Measurements from ENCODE around the gene CREB3L1.

Gene CREB3L1

GRCh38 chr11:46339816-46340215, 62.4 kb downstream of the CREB3L1 start:
- DNase-seq, result no peak
- H3K4me1 ChIP-seq (ENCODE audit: control extremely low read depth in 1 of 4, control insufficient read depth in 4 of 4, insufficient read depth in 4 of 4, low read length in 3 of 4), result peaks cover 6 to 84% (median 74%) of the 10 kb centered on the region in 4 experiments
- 100% methylated on average over 2 of the region's 2 CpGs for WGBS (ENCODE audit: insufficient coverage)
- H3K27ac ChIP-seq (ENCODE audit: insufficient read depth in 1 of 2, low read depth in 1 of 2, low read length in 2 of 2, poor library complexity in 1 of 2, severe bottlenecking in 2 of 2), result no peak overlapping the region
- ChIA-PET POLR2A (interaction anchor here (1.0 to 1.2 kb wide), 2 partner anchors 8 to 14 kb away, joined by 3 read pairs; no protein-coding TSS in a partner anchor), CTCF (interaction anchor here (1.1 to 42.2 kb wide), 8 partner anchors 9 to 102 kb away, joined by 3 to 1037 read pairs (median 7); partner anchors contain the start of genes DGKZ and MDK)
- H3K27me3 ChIP-seq (replicated peaks in 2 of 5; ENCODE audit: control insufficient read depth in 4 of 5, insufficient read depth in 5 of 5, low read length in 4 of 5), result no peaks in the 10 kb centered on the region
- no peaks in the 10 kb centered on the region for H3K36me3 ChIP-seq (ENCODE audit: control insufficient read depth in 4 of 4, insufficient read depth in 4 of 4, low read length in 3 of 4)
- no peaks in the 10 kb centered on the region for H3K9me3 ChIP-seq (ENCODE audit: control extremely low read depth in 1 of 5, control insufficient read depth in 4 of 5, insufficient read depth in 2 of 5, low read depth in 1 of 5, low read length in 4 of 5)
- H3K4me3 ChIP-seq (ENCODE audit: control insufficient read depth in 1 of 7, extremely low read depth in 1 of 7, insufficient read depth in 4 of 7, low read depth in 2 of 7, low read length in 6 of 7), result no peak overlapping the region

GRCh38 chr11:46341454-46341853, 64.0 kb downstream of the CREB3L1 start:
- Histone ChIP-seq H3K36me3 (ENCODE audit: control insufficient read depth in 4 of 4, insufficient read depth in 4 of 4, low read length in 3 of 4) (no peaks in the 10 kb centered on the region), H3K4me3 (ENCODE audit: control insufficient read depth in 1 of 7, extremely low read depth in 1 of 7, insufficient read depth in 4 of 7, low read depth in 2 of 7, low read length in 6 of 7) (no peak overlapping the region), H3K4me1 (ENCODE audit: control extremely low read depth in 1 of 4, control insufficient read depth in 4 of 4, insufficient read depth in 4 of 4, low read length in 3 of 4) (peaks cover 8 to 94% (median 85%) of the 10 kb centered on the region in 4 experiments), H3K27me3 (replicated peaks in 2 of 5; ENCODE audit: control insufficient read depth in 4 of 5, insufficient read depth in 5 of 5, low read length in 4 of 5) (no peaks in the 10 kb centered on the region), H3K27ac (ENCODE audit: insufficient read depth in 1 of 2, low read depth in 1 of 2, low read length in 2 of 2, poor library complexity in 1 of 2, severe bottlenecking in 2 of 2) (peak overlapping the region in 1 of 2 experiments; percentile 16), H3K9me3 (ENCODE audit: control extremely low read depth in 1 of 5, control insufficient read depth in 4 of 5, insufficient read depth in 2 of 5, low read depth in 1 of 5, low read length in 4 of 5) (no peaks in the 10 kb centered on the region)
- WGBS (ENCODE audit: insufficient coverage), result 93% methylated on average over 1 of the region's 3 CpGs
- ChIA-PET POLR2A (no interaction called here), CTCF (interaction anchor here (1.3 to 42.2 kb wide), 3 partner anchors 20 to 28 kb away, joined by 4 to 1037 read pairs (median 36); partner anchors contain the start of genes DGKZ and MDK)
- DNase-seq, result no peak

DNA sequence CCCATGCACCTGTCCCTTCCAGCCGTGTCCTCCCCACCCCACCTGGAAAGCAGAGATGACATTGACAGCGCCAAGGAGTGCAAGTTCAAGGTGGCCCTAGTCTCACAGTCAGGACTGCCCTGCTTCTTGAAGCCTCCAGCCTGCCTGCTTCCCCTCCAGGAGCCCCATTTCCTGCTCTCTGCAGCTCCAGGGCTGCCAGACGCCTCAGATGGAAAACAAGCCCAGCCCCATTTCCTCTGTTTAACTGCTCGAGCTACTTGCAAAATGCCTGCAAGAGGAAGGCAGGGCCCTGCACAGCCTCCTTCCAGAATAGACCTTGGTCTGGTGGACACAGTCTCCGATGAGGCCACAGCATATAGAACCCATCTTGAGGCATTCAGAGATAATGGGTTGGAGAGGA, 64.8 kb downstream of the CREB3L1 start:
- H3K27me3 ChIP-seq (replicated peaks in 2 of 5; ENCODE audit: control insufficient read depth in 4 of 5, insufficient read depth in 5 of 5, low read length in 4 of 5), result no peaks in the 10 kb centered on the region
- peaks cover 12 to 93% (median 87%) of the 10 kb centered on the region in 4 experiments for H3K4me1 ChIP-seq (ENCODE audit: control extremely low read depth in 1 of 4, control insufficient read depth in 4 of 4, insufficient read depth in 4 of 4, low read length in 3 of 4)
- peak overlapping the region in 4 of 7 experiments; percentile 12 to 44 (median 27) for H3K4me3 ChIP-seq (ENCODE audit: control insufficient read depth in 1 of 7, extremely low read depth in 1 of 7, insufficient read depth in 4 of 7, low read depth in 2 of 7, low read length in 6 of 7)
- POLR2A ChIA-PET, result no interaction called here
- H3K9me3 ChIP-seq (ENCODE audit: control extremely low read depth in 1 of 5, control insufficient read depth in 4 of 5, insufficient read depth in 2 of 5, low read depth in 1 of 5, low read length in 4 of 5), result no peaks in the 10 kb centered on the region
- H3K36me3 ChIP-seq (ENCODE audit: control insufficient read depth in 4 of 4, insufficient read depth in 4 of 4, low read length in 3 of 4), result no peaks in the 10 kb centered on the region
- WGBS (ENCODE audit: insufficient coverage), result 0% methylated on average over 5 of the region's 5 CpGs
- CTCF ChIA-PET, result interaction anchor here (0.8 to 42.2 kb wide), 4 partner anchors 6 to 102 kb away, joined by 3 to 1037 read pairs (median 536); partner anchors contain the start of genes DGKZ and MDK
- H3K27ac ChIP-seq (ENCODE audit: insufficient read depth in 1 of 2, low read depth in 1 of 2, low read length in 2 of 2, poor library complexity in 1 of 2, severe bottlenecking in 2 of 2), result peak overlapping the region; percentile 16 to 25
- DNase-seq, result peak in 2 of 3 donors; percentile 70 to 74

DNA sequence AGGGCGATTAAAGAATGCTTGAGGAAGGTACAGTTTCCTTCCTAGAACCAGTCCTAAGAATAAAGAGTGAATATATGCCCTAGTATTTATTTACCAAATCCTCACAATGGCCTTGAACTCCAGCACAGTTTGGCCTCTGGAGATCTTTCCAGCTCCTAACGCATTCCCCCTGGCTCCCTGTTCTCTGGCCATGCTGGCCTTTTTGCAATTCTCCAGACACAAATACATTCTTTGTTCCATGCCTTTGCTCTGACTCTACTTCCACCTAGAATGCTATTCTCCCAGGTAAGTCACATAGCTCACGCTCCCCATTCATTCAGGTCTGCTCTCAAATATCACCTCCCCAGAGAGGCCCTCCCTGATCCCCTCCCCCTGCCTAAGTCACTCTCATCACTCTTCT, 66.1 kb downstream of the CREB3L1 start:
- DNase-seq, result no peak
- ChIA-PET CTCF (interaction anchor here (1.2 to 42.2 kb wide), 7 partner anchors 5 to 33 kb away, joined by 3 to 1037 read pairs (median 19); partner anchors contain the start of genes DGKZ and MDK), POLR2A (interaction anchor here (0.7 kb wide), 2 partner anchors 36 to 1035 kb away, joined by 3 to 7 read pairs; no protein-coding TSS in a partner anchor)
- Histone ChIP-seq H3K4me3 (ENCODE audit: control insufficient read depth in 1 of 7, extremely low read depth in 1 of 7, insufficient read depth in 4 of 7, low read depth in 2 of 7, low read length in 6 of 7) (no peak overlapping the region), H3K9me3 (ENCODE audit: control extremely low read depth in 1 of 5, control insufficient read depth in 4 of 5, insufficient read depth in 2 of 5, low read depth in 1 of 5, low read length in 4 of 5) (no peaks in the 10 kb centered on the region), H3K36me3 (ENCODE audit: control insufficient read depth in 4 of 4, insufficient read depth in 4 of 4, low read length in 3 of 4) (no peaks in the 10 kb centered on the region), H3K4me1 (ENCODE audit: control extremely low read depth in 1 of 4, control insufficient read depth in 4 of 4, insufficient read depth in 4 of 4, low read length in 3 of 4) (peaks cover 14 to 91% (median 83%) of the 10 kb centered on the region in 4 experiments), H3K27me3 (replicated peaks in 2 of 5; ENCODE audit: control insufficient read depth in 4 of 5, insufficient read depth in 5 of 5, low read length in 4 of 5) (no peaks in the 10 kb centered on the region), H3K27ac (ENCODE audit: insufficient read depth in 1 of 2, low read depth in 1 of 2, low read length in 2 of 2, poor library complexity in 1 of 2, severe bottlenecking in 2 of 2) (no peak overlapping the region)
- WGBS (ENCODE audit: insufficient coverage), result 100% methylated on average over 2 of the region's 3 CpGs

DNA sequence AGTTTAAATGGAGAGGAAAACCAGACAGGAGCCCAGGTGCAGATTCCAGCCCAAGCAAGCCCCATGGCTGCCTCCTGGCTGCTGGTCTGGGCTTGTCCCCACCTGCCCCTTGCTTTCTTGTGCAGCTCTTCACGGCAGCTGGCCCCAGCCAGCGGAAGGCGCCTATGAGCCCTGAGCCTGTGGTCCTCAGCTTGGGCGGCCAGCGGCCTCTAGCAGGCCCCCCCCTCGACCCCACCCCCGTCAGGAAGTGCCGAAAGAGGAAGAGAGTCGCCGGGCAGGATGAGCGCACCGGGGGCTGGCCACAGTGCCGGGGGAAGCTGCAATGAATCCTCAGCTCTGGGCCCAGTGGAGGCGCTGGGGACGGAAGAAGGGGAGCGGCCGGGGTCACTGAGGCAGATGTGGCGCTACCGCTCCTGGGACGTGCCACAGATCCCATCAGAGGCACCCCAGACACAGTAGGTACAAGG, 67.7 kb downstream of the CREB3L1 start:
- H3K4me3 ChIP-seq (ENCODE audit: control insufficient read depth in 1 of 7, extremely low read depth in 1 of 7, insufficient read depth in 4 of 7, low read depth in 2 of 7, low read length in 6 of 7), result peak overlapping the region; percentile 34 to 97 (median 77)
- no peaks in the 10 kb centered on the region for H3K27me3 ChIP-seq (replicated peaks in 2 of 5; ENCODE audit: control insufficient read depth in 4 of 5, insufficient read depth in 5 of 5, low read length in 4 of 5)
- CTCF ChIA-PET, result interaction anchor here (0.7 to 42.2 kb wide), 8 partner anchors 3 to 106 kb away, joined by 3 to 1037 read pairs (median 18); partner anchors contain the start of genes DGKZ and MDK

DNA sequence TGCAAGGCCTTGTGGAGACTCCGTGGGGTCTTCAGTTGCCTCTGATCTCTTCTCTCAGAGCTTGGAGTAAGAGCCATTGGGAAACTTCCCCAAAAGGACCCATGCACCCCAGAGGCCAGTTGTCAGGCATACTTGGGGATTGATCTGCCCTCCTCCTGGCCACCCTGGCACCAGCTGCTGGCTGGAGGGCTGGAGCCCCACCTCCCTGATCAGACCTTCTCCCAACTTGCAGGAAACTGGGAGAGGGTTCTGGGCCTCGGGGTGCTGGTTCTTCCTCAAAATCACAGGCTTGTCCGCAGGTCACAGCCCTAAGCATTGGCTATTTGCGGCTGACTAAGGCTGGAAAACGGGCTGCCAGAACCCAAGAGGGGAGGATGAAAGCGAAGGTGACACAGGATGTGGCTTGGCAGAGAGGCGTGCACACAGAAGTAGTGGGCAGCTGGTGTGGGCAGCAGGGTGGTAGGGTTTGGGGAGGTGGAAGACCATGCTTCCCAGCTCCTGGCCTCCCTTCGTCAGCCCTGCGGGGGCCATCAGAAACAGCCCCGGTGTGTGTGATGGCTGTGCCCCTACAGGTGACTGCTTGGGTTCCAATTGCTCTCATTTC, 68.5 kb downstream of the CREB3L1 start:
- Histone ChIP-seq H3K36me3 (ENCODE audit: control insufficient read depth in 4 of 4, insufficient read depth in 4 of 4, low read length in 3 of 4) (peaks cover 0 to 12% (median 4%) of the 10 kb centered on the region in 4 experiments), H3K4me1 (ENCODE audit: control extremely low read depth in 1 of 4, control insufficient read depth in 4 of 4, insufficient read depth in 4 of 4, low read length in 3 of 4) (peaks cover 20 to 88% (median 84%) of the 10 kb centered on the region in 4 experiments), H3K27ac (ENCODE audit: insufficient read depth in 1 of 2, low read depth in 1 of 2, low read length in 2 of 2, poor library complexity in 1 of 2, severe bottlenecking in 2 of 2) (peak overlapping the region; percentile 21 to 63), H3K9me3 (ENCODE audit: control extremely low read depth in 1 of 5, control insufficient read depth in 4 of 5, insufficient read depth in 2 of 5, low read depth in 1 of 5, low read length in 4 of 5) (no peaks in the 10 kb centered on the region), H3K27me3 (replicated peaks in 2 of 5; ENCODE audit: control insufficient read depth in 4 of 5, insufficient read depth in 5 of 5, low read length in 4 of 5) (no peaks in the 10 kb centered on the region), H3K4me3 (ENCODE audit: control insufficient read depth in 1 of 7, extremely low read depth in 1 of 7, insufficient read depth in 4 of 7, low read depth in 2 of 7, low read length in 6 of 7) (peak overlapping the region; percentile 34 to 97 (median 77))
- no peak for DNase-seq
- ChIA-PET POLR2A (interaction anchor here (0.7 to 1.8 kb wide), 4 partner anchors 15 to 28 kb away, joined by 3 to 8 read pairs (median 6); no protein-coding TSS in a partner anchor), CTCF (interaction anchor here (0.7 to 42.2 kb wide), 8 partner anchors 2 to 107 kb away, joined by 3 to 1037 read pairs (median 18); partner anchors contain the start of genes DGKZ and MDK)
- 5% methylated on average over 5 of the region's 10 CpGs for WGBS (ENCODE audit: insufficient coverage)

More for the DNA sequence above, 67.7 kb downstream of the CREB3L1 start:
- H3K27ac ChIP-seq (ENCODE audit: insufficient read depth in 1 of 2, low read depth in 1 of 2, low read length in 2 of 2, poor library complexity in 1 of 2, severe bottlenecking in 2 of 2), result peak overlapping the region in 1 of 2 experiments; percentile 63
- POLR2A ChIA-PET, result interaction anchor here (0.7 to 1.5 kb wide), 4 partner anchors 14 to 30 kb away, joined by 3 to 8 read pairs (median 4); no protein-coding TSS in a partner anchor
- H3K4me1 ChIP-seq (ENCODE audit: control extremely low read depth in 1 of 4, control insufficient read depth in 4 of 4, insufficient read depth in 4 of 4, low read length in 3 of 4), result peaks cover 20 to 91% (median 83%) of the 10 kb centered on the region in 4 experiments
- peak in 2 of 3 donors; percentile 65 to 82 for DNase-seq
- WGBS (ENCODE audit: insufficient coverage), result 1% methylated on average over 15 of the region's 20 CpGs
- H3K36me3 ChIP-seq (ENCODE audit: control insufficient read depth in 4 of 4, insufficient read depth in 4 of 4, low read length in 3 of 4), result peaks cover 0 to 6% (median 2%) of the 10 kb centered on the region in 4 experiments
- H3K9me3 ChIP-seq (ENCODE audit: control extremely low read depth in 1 of 5, control insufficient read depth in 4 of 5, insufficient read depth in 2 of 5, low read depth in 1 of 5, low read length in 4 of 5), result no peaks in the 10 kb centered on the region

Data from common myeloid progenitor, CD34-positive (primary cell).